Measurements from ENCODE around the gene SULT2B1.

DNA sequence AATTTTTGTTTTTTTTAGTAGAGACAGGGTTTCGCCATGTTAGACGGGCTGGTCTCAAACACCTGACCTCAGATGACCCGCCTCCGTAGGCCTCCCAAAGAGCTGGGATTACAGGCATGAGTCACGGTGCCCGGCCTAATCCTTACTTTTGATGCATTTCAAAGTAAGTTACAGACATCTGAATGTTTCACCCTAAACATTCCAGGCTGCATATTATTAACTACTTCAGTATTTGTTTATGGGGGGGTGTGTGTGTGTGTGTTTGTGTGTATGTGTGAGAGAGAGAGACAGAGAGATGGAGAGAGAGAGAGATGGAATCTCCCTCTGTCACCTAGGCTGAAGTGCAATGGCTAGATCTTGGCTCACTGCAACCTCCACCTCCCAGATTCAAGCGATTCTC is 13.1 kb downstream of the SULT2B1 start:
- TF ChIP-seq, protein P1, sequence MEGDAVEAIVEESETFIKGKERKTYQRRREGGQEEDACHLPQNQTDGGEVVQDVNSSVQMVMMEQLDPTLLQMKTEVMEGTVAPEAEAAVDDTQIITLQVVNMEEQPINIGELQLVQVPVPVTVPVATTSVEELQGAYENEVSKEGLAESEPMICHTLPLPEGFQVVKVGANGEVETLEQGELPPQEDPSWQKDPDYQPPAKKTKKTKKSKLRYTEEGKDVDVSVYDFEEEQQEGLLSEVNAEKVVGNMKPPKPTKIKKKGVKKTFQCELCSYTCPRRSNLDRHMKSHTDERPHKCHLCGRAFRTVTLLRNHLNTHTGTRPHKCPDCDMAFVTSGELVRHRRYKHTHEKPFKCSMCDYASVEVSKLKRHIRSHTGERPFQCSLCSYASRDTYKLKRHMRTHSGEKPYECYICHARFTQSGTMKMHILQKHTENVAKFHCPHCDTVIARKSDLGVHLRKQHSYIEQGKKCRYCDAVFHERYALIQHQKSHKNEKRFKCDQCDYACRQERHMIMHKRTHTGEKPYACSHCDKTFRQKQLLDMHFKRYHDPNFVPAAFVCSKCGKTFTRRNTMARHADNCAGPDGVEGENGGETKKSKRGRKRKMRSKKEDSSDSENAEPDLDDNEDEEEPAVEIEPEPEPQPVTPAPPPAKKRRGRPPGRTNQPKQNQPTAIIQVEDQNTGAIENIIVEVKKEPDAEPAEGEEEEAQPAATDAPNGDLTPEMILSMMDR (IDR thresholded peaks at IDR 0.05): no peak
- TF ChIP-seq POLR2A (IDR thresholded peaks at IDR 0.05) (no peak), POLR2AphosphoS5 (IDR thresholded peaks at IDR 0.05) (no peak)

Data from prostate gland (tissue), 2 donors.